Measurements from ENCODE around the gene RBP2. TPM values are rescaled to one million over a fixed set of nuclear protein-coding genes. Genes with fewer than 3 reads are reported as not detected.

RBP2 gene
- total and polyA plus RNA-seq, 2 donors (not counting 3 experiments of a cell fraction or from before 2014, with no cell fraction given), result not detected

DNA sequence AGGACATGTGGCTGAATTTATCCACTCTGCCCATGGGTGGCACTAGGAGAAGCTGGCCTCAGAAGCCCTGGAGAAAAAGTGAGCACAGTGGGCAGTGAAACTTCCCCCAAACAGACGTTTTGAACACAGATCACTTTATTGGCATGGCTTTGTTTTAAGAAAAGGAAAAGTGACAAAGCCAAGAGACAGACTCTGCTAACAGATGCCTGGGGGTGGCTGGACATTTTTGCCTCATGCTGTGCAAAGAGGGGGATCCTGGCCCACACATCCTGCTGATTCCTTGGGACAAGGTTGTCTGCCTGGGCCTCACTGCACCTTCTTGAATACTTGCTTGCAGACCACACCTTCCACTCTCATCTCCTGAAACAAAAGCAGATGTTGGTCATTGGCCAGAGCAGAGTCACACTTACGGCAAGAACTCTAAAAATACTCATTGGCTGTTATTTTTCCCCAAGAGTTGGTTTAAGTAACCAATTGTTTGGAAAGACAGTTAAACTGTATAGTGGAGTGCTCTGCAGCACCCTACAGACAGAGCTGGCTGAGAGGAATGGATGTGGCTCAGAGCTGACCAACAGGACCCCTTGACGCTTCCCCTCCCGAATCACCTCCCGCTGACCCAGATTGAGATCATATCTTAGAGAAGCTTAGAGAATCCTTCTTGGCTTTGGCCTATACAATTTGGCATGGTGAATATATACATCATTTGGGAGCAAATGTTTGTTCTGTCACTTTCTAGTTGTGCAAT lies 41.2 kb upstream of the RBP2 start:
- H3K4me3 ChIP-seq (replicated peaks in 1 of 3; ENCODE audit: insufficient read depth in 1 of 3, low read depth in 1 of 3, low read length in 3 of 3), result no peak overlapping the region
- BruUV-seq (replicated peaks), result no TSS peak
- no peaks in the 10 kb centered on the region for H3K9me3 ChIP-seq (replicated peaks; ENCODE audit: control insufficient read depth, insufficient read depth, low read length)
- DNase-seq (ENCODE audit: low read depth, low spot score), result no peak
- POLR2A ChIA-PET, result no interaction called here
- no peaks in the 10 kb centered on the region for H4K20me1 ChIP-seq (replicated peaks; ENCODE audit: control insufficient read depth, extremely low read depth, insufficient read depth, low read length)
- CTCF ChIA-PET, result no interaction called here
- H3K27me3 ChIP-seq (ENCODE audit: control insufficient read depth in 2 of 2, insufficient read depth in 2 of 2, low read length in 2 of 2), result no peaks in the 10 kb centered on the region
- dilution Hi-C loops (cut with MboI; ENCODE audit: extremely low pct_ligation_motif_present, low sequenced_read_pairs) (no loop called here), intact Hi-C loops (cut with micrococcal nuclease) (no loop called here)
- no peak overlapping the region for H3K4me2 ChIP-seq (ENCODE audit: insufficient read depth, low read length)
- no peak overlapping the region for H3K9ac ChIP-seq (replicated peaks; ENCODE audit: extremely low read depth, insufficient read depth, low read length)
- H3K4me1 ChIP-seq (ENCODE audit: control insufficient read depth, extremely low read depth, insufficient read depth, low read length), result no peaks in the 10 kb centered on the region
- H3K27ac ChIP-seq (ENCODE audit: insufficient read depth, low read depth, low read length), result no peak overlapping the region
- TF ChIP-seq POLR2A (IDR thresholded peaks at IDR 0.05; ENCODE audit: low read depth, low read length), result no peak
- no peak for TF ChIP-seq JUN (IDR thresholded peaks at IDR 0.05; ENCODE audit: borderline replicate concordance, insufficient read depth, insufficient read length, low read depth)
- no peak for TF ChIP-seq EZH2 (IDR thresholded peaks at IDR 0.05; ENCODE audit: borderline replicate concordance, low read depth, low read length, severe bottlenecking)
- TF ChIP-seq GATA2 (IDR thresholded peaks at IDR 0.05; ENCODE audit: insufficient read depth, insufficient read length, low read depth, low read length), result no peak
- no peak for TF ChIP-seq FOS (IDR thresholded peaks at IDR 0.05; ENCODE audit: borderline replicate concordance, insufficient read depth, low read length)
- no peak for TF ChIP-seq CTCF (IDR thresholded peaks at IDR 0.05; ENCODE audit: extremely low read depth in 1 of 2, insufficient read depth in 1 of 2, low read depth in 1 of 2, low read length in 2 of 2)
- no peak for FAIRE-seq
- no peaks in the 10 kb centered on the region for H3K9me1 ChIP-seq (replicated peaks; ENCODE audit: control insufficient read depth, extremely low read depth, insufficient read depth, low read length)
- H2AFZ ChIP-seq (ENCODE audit: low read depth, low read length), result no peak overlapping the region
- H3K36me3 ChIP-seq (ENCODE audit: control insufficient read depth in 2 of 2, extremely low read depth in 1 of 2, insufficient read depth in 2 of 2, low read length in 2 of 2), result no peaks in the 10 kb centered on the region
- no peaks in the 10 kb centered on the region for H3K79me2 ChIP-seq (ENCODE audit: control insufficient read depth, insufficient read depth, low read length)
